Effector memory CD4-positive, alpha-beta T cell (primary cell): ENCODE results near the gene LIN28B.
"Not testable (repeated sequence)": the region's sequence is repeated elsewhere in the genome, so short reads cannot be mapped to it uniquely, and the experiment has no call there.

Experiments used
- DNase-seq, 3 donors: peaks; one replicate each; pipeline ENCODE4 v3.0.0-alpha.2; 2020
- H3K27ac ChIP-seq: 2 replicates; pipeline ENCODE4 v1.7.0; 2013; ENCODE audit warnings: mild to moderate bottlenecking, low read length, moderate library complexity; ENCODE audit not compliant: insufficient read depth, poor library complexity, severe bottlenecking
- H3K27me3 ChIP-seq: replicated peaks from 2 replicates; pipeline ENCODE4 v1.7.0; 2013; ENCODE audit warnings: mild to moderate bottlenecking, low read length; ENCODE audit not compliant: insufficient read depth, control insufficient read depth, poor library complexity, severe bottlenecking
- H3K36me3 ChIP-seq: 2 replicates; pipeline ENCODE4 v1.7.0; 2013; ENCODE audit warnings: mild to moderate bottlenecking, low read length, moderate library complexity; ENCODE audit not compliant: control insufficient read depth, insufficient read depth
- H3K4me1 ChIP-seq: 2 replicates; pipeline ENCODE4 v1.7.0; 2013; ENCODE audit warnings: low read length, mild to moderate bottlenecking; ENCODE audit not compliant: control insufficient read depth, insufficient read depth, poor library complexity, severe bottlenecking
- H3K4me3 ChIP-seq: 2 replicates; pipeline ENCODE4 v1.7.0; 2013; ENCODE audit warnings: low read length, low read depth, mild to moderate bottlenecking; ENCODE audit not compliant: insufficient read depth, poor library complexity, severe bottlenecking
- H3K9me3 ChIP-seq: 2 replicates; pipeline ENCODE4 v1.7.0; 2013; ENCODE audit warnings: mild to moderate bottlenecking, low read length, moderate library complexity; ENCODE audit not compliant: control insufficient read depth

The LIN28B gene

DNA sequence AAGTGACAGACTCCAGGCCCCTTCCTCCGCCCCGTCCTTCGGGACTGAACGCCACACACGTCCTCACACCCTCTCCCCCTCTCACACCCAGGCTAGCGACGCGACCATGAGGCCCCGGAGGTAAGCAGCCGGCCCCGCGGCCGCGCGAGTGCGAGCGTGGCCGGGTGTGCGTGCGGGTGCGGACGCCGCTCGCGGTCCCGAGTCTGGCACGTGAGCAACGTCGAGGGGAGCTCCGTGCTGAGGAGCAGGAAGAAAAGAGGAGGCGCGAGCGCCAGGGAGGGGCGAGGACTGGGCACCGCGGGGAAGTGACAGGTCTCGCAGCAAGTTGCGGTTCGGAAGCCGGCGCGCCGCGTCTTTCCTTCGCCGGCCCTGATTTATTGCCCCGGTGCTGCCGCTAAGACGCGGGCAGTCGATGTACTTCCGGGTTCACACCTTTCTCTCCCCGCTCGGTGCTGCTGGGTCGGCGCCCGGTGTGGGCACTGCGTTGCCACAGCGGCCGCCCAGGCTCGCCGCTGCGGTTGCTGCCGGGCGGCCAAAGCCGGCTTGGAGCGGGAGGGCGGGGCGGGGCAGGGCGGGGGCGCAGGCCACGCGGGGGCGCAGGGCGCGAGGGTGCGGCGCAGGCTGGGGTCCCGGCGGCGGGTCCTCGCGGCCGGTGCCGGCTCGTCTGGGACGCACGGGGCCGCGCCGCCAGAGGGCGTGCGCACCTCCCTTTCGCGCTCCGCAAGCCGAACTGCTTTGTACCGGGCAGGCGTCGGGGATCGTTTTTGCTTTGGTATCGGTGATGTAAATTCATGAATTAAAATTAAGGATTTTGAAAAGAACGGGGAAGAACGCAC, 15.8 kb upstream of the LIN28B start:
- H3K4me3 ChIP-seq: no peak overlapping the region
- DNase-seq: no peak
- H3K27ac ChIP-seq: no peak overlapping the region
- H3K4me1 ChIP-seq: no peaks in the 10 kb centered on the region
- peaks cover 30% of the 10 kb centered on the region for H3K27me3 ChIP-seq
- H3K9me3 ChIP-seq: no peaks in the 10 kb centered on the region
- H3K36me3 ChIP-seq: no peaks in the 10 kb centered on the region

- no peak for DNase-seq
- no peaks in the 10 kb centered on the region for H3K9me3 ChIP-seq
- no peak overlapping the region for H3K4me3 ChIP-seq
- peaks cover 30% of the 10 kb centered on the region for H3K27me3 ChIP-seq
- H3K4me1 ChIP-seq: no peaks in the 10 kb centered on the region
- no peak overlapping the region for H3K27ac ChIP-seq
- no peaks in the 10 kb centered on the region for H3K36me3 ChIP-seq
Observed at GRCh38 chr6:104941729-104942091, 15.2 kb upstream of the LIN28B start.

DNA sequence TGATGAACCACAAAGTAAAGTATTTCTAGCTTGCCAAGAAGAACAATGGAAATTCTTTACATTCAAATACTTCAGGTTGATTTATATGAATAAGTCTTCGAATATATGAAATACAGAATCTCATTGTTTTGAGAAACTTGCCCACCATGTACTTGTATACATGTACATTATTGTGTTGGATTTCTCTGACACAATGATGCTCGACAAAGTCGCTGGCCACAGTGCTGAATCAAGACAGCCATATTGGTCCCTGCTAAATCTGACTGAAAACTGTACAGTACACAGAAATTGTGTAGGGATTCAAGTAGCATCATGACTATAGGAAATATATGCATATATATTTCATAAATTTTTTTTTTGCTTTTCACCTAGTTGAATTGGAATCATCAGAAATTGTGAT, 13.1 kb upstream of the LIN28B start:
- Histone ChIP-seq H3K9me3 (no peaks in the 10 kb centered on the region), H3K4me1 (no peaks in the 10 kb centered on the region), H3K36me3 (no peaks in the 10 kb centered on the region), H3K27me3 (peaks cover 30% of the 10 kb centered on the region), H3K4me3 (no peak overlapping the region), H3K27ac (no peak overlapping the region)
- no peak for DNase-seq

DNA sequence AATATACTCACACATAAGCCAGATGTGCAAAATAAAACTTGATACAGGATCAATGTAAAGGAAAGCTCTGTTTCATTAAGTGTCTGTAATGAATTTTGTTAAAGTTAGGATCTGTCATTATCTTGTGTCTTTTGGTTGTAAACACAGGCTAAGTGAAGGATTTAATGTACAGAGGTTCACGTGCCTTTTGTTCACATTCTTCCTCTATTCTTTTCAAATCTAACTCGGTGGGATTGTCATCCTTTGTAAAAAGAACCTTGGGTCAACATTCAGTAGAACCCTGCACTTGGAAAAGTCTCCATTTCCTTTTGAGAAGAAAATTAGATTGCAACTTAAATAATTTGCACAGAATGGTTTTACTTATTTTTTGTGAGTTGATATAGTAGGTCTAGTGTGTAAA, 7.7 kb upstream of the LIN28B start:
- peaks cover 29% of the 10 kb centered on the region for H3K27me3 ChIP-seq
- H3K36me3 ChIP-seq: no peaks in the 10 kb centered on the region
- no peak overlapping the region for H3K27ac ChIP-seq
- no peaks in the 10 kb centered on the region for H3K9me3 ChIP-seq
- no peaks in the 10 kb centered on the region for H3K4me1 ChIP-seq
- no peak overlapping the region for H3K4me3 ChIP-seq
- DNase-seq: no peak

GRCh38 chr6:104951677-104952076, 5.2 kb upstream of the LIN28B start:
- Histone ChIP-seq H3K9me3 (peaks cover 5% of the 10 kb centered on the region), H3K27ac (no peak overlapping the region), H3K27me3 (peaks cover 45% of the 10 kb centered on the region), H3K36me3 (no peaks in the 10 kb centered on the region), H3K4me3 (no peak overlapping the region), H3K4me1 (no peaks in the 10 kb centered on the region)
- DNase-seq: no peak

- no peak for DNase-seq
- Histone ChIP-seq H3K9me3 (peaks cover 5% of the 10 kb centered on the region), H3K36me3 (no peaks in the 10 kb centered on the region), H3K4me1 (peaks cover 3% of the 10 kb centered on the region), H3K27me3 (peaks cover 56% of the 10 kb centered on the region), H3K4me3 (no peak overlapping the region), H3K27ac (no peak overlapping the region)
Observed at GRCh38 chr6:104952911-104953399, 4.0 kb upstream of the LIN28B start.

- H3K4me1 ChIP-seq, H3K27ac ChIP-seq, DNase-seq, H3K9me3 ChIP-seq, H3K4me3 ChIP-seq, H3K36me3 ChIP-seq: not testable (repeated sequence)
- H3K27me3 ChIP-seq: peaks cover 62% of the 10 kb centered on the region
Observed at GRCh38 chr6:104953400-104954189, 3.3 kb upstream of the LIN28B start.

GRCh38 chr6:104954190-104954797, 2.6 kb upstream of the LIN28B start:
- Histone ChIP-seq H3K9me3 (peaks cover 5% of the 10 kb centered on the region), H3K36me3 (no peaks in the 10 kb centered on the region), H3K27ac (no peak overlapping the region), H3K27me3 (peaks cover 67% of the 10 kb centered on the region), H3K4me3 (no peak overlapping the region), H3K4me1 (peaks cover 3% of the 10 kb centered on the region)
- DNase-seq: no peak

DNA sequence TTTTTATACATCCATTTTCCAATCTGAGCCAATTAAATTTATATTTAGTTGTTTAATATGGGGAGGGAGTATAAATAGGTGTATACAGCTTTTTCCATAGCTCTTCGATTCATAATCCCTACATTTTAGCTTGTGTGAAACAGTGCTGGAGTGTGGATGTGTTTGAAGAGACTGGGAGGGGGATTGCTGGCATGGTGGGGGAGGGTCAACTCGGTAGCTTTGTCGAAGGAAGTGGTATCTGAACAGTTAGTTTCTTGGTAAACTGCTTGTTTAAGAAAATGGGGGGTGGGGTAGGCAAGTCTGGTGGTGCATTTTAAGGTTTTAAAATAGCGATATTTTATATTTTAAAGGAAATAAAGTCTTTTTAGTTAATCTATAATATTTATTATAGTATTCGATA, 1.4 kb upstream of the LIN28B start:
- Histone ChIP-seq H3K27me3 (peaks cover 74% of the 10 kb centered on the region), H3K4me1 (peaks cover 3% of the 10 kb centered on the region), H3K4me3 (no peak overlapping the region), H3K27ac (no peak overlapping the region), H3K9me3 (peaks cover 5% of the 10 kb centered on the region), H3K36me3 (no peaks in the 10 kb centered on the region)
- DNase-seq: no peak
